CD4-positive, alpha-beta T cell treated with Interleukin-17A for 1 hour (primary cell): ENCODE results near the gene DNAJC7.
A peak's percentile ranks its signal among the peaks of the same experiment; 100 is the strongest.

Source experiments
- DNase-seq: peaks from one replicate; pipeline ENCODE4 v3.0.0-alpha.2; 2020

DNAJC7 gene

DNA sequence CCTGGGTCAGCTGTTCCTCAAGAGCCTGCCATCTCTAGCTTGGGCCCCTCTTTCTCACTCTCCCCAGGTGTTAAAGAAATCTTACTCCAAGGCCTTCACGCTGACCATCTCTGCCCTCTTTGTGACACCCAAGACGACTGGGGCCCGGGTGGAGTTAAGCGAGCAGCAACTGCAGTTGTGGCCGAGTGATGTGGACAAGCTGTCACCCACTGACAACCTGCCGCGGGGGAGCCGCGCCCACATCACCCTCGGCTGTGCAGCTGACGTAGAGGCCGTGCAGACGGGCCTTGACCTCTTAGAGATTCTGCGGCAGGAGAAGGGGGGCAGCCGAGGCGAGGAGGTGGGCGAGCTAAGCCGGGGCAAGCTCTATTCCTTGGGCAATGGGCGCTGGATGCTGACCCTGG, 43.8 kb downstream of the DNAJC7 start:
- DNase-seq = no peak

DNA sequence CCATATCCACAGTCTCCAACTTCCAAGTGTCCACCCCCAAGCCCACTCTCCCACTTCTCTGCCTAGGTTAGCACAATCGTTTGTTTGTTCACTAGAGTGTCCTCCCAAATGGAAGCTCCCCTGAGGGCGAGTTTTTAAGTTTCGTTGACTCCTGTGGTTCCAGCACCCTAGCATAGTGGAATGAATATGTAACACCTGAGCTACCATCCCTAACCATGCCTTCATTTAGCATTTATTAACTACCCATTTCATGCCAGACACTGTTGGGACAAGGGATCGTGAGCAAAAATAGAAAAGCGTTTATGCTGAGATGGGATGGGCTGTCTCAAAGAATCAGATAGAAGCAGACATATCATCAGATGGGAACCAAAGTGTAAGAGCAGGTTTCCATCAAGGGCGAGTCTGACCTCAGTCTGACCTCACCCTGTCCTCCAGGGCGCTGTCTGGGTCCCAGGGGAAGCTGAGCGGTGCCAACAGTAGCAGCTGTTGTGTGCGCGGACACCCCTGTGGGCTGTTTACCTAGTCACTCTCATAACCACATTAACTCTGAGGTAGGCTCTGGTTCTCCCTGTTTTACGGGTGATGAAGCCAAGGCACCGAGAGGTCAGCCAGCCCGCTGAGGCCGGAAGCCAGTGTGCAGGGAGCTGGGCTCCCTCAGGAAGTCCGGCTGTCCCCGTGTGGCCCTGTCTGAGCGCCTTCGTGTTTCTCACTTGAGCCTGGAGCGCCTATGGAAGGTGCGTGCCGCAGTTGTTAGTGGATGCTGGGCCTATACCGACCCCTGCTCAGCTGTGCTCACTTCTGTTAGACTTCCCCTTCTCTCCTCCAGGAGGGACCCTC, 44.5 kb downstream of the DNAJC7 start:
- no peak for DNase-seq

DNA sequence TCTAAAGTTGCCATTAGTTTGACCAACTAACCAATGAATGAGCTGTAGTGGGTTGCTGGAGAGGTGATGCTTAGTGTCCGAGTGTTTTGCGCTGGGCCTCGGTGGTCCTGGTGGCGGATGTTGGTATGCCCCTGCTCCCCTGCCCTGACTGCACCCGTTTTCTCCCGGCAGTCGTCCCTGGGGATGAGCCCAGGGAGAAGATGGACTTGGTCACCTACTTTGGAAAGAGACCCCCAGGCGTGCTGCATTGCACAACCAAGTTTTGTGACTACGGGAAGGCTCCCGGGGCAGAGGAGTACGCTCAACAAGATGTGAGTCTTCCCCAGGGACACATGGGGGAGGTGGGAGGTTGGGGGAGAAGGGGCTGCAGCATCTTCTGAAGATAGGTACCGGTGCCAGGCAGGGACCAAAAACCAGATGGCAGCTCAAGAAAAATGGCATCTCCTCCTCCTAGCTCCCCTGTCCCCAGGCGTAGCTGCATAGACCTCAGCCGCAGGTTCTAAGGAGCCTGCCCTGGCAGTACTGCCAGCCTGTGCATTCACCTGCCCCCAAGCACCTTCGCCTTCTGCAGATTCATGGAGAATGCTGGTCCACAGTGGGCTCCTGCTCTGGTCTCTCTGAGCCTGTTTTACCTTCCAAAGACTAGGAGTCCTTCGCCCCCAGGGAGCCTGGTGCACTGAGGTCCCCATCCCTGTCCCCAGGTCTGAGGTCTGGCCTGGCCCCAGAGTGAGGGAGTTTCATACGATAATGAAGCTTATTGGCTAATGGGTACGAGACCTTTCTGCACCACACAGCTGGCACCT, 45.3 kb downstream of the DNAJC7 start:
- no peak for DNase-seq

DNA sequence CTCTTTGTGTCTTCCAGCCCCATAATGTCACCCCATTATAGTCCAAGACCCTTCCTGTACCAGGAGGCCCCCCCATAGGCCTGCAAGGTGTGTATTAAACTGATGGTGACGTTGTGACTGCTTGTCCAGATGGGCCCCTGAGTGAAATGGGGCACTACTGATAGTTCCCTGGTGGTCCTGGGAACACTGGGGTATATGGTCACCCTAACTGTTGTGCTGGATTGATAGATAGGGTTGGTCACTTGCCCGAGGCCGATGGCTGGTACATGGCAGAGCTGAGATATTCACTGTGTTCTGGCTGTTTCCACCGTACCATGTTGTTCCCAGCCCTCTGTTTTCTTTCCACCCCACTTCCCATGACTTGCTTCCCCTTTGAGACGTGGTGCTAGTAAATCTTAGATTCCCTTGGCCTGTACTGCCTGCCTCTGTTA, 46.3 kb downstream of the DNAJC7 start:
- DNase-seq = no peak

DNA sequence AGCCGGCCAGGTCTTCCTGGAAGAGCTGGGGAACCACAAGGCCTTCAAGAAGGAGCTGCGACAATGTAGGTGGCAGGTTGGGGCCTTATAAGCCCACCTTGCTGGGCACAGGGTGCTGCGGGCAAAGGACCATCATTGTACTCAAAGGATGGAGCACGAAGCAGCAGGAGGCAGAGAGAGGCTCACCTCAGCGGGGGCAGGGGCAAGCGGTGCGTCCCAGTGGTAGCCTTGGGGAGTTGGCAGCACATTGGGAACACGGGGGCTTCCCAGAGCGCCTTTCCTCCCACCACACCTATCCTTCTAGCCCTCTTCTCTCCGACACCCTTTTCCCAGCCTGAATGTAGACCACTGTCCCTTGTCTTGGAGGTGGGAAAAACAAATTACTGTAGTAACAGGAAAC, 48.6 kb downstream of the DNAJC7 start:
- DNase-seq = no peak

DNA sequence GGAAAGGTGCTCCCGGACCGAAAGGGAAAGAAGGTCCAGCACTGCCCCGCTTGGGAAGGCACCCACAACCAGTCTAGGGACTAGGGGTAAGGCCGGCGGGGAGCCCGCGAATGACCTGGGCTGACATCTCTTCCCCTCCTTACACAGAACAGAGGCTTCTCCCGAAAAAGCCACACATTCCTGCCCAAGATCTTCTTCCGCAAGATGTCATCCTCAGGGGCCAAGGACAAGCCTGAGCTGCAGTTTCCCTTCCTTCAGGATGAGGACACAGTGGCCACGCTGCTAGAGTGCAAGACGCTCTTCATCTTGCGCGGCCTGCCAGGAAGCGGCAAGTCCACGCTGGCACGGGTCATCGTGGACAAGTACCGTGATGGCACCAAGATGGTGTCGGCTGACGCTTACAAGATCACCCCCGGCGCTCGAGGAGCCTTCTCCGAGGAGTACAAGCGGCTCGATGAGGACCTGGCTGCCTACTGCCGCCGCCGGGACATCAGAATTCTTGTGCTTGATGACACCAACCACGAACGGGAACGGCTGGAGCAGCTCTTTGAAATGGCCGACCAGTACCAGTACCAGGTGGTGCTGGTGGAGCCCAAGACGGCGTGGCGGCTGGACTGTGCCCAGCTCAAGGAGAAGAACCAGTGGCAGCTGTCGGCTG, 49.2 kb downstream of the DNAJC7 start:
- DNase-seq = no peak

DNA sequence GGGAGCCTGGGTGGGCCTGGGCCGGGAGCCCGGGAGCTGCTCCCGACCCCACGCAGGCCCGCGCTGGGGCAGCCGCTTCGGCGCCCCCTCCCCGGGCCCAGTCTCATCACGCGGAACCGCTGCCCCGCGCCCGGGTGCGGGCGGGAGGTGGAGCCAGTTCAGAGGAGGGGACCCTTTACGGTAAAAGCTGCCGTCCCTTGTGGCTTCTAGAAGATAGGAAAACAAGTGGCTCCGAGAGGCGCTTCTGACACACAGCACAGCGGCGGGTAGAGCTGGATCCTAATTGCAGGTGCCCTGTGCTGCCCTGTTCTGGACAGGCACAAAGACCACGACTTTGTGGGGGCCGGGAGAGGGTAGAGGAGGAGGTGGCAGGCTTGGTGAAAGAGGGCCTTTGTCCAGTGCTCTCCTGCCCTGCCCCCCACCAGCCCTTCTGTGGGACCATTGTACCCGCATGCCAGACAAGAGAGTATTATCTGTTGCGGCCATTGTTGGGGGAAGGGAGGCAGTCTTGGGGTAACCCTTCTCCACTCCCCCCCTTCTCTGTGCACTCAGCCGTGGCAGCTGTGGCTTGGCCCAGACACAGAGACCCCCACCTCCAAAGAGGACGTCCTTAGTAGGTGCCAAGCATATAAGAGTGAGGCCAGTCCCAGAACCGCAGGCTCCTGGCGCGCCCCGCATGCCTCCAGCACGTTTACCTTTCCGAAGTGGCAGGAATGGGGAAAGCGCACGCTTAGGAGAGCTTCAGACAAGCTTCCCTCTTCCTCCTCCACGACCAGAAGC, 49.9 kb downstream of the DNAJC7 start:
- peak; percentile 38 for DNase-seq

DNA sequence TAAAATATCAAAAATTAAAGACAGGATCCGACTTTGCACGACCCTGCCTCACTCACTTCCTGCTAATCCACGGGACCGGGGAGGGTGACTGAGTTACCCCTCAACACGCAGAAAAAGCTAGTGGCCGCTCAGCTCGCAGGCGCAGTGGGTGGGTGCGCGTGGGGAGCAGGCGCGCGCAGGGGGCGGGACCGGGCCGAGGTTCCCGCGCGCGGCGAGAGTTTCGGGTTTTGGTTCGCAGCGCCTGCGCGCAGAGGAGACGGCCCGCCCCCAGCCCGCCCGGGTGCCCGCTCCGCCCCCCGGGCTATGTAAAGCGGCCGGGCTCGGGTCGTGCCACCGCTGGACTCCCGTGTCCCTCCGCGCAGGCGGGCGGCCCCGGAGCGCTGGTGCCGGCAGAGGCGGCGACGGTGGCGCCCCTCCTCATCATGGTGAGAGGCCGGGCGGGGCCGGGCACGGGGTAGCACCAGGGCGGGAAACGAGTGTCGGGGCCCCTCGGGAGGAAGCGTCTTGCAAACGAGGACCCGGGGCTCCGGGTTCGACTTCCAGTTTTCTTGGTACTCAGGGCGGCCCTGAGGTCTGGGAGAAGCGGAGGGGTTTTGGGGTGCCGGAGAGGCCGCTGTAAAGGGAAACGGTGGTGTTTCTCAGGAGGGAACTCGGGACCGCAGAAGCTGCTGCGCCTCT, 50.6 kb downstream of the DNAJC7 start, which contains the start of gene CNP:
Gene CNP, plus strand, starts transcription at position 333 of the 678 bp plus-strand sequence. Its CDS starts 90 bp downstream, at position 423.
- DNase-seq = peak; percentile 92

DNA sequence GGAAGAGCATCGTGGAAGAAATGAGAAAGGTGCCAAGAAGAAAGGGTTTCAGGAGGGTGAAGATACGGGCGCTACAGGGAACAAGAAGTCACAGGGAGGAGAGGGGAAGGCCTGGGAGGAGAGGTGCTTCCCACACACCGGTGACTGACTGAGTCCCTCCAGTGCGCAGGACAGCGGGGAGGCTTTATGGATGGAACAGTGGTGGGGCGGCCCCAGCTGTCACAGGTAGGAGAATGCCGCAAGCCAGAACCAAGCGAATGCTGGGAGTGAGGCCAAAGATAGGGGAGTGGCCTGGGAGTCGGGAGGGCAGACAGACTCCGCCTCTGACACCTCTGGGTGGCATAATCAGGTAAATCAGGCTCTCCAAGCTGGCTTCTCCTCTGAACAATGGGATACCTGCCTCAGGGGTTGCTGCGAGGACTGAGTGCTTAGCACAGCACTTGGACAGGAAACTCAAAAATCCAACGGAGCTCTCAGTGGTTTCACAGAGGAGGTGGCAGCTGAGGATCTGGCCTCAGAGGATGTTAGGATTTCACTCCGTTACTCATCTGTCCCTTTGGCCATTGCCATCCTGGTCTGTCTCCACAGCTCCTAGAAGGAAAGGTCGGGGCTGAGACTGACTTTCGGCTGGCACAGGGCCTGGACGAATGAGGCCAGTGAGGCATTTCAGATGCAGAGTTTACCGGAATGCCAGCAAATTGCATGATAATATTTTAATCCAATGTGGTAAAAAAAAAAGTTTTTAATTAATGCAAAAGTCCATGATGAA, 51.4 kb downstream of the DNAJC7 start:
- DNase-seq = peak; percentile 83

DNA sequence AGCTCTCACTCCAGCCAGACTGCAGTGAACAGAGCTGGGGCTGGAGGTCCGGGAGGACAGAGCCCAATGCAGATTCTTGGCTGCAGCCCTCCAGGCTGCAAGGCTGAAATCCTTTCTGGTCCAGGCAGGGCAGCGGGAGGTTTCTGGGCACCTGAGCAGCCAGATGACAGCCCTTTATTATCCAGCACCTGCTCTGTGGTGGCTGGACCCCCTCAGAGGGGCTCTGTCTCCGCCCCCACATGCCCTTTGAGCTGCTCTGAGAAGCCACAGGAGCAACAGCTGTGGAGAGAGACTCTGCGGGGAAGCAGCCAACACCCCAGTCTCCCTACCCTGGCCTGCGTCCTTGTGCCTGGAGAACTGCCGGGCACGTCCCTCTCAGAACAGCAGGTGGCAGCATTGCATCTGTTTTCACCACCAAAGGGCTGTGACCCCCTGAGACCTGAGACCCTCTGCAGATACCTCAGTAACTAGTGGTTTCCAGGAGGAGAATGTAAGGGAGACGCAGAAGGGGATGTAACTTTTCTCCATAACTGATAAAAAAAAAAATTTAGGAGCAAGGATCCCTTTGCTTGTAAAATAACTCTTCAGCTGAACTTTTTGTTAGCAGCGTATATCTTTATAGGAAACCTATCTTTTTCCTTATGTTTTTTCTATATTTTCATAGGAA, 54.3 kb downstream of the DNAJC7 start:
- peak; percentile 76 for DNase-seq

DNA sequence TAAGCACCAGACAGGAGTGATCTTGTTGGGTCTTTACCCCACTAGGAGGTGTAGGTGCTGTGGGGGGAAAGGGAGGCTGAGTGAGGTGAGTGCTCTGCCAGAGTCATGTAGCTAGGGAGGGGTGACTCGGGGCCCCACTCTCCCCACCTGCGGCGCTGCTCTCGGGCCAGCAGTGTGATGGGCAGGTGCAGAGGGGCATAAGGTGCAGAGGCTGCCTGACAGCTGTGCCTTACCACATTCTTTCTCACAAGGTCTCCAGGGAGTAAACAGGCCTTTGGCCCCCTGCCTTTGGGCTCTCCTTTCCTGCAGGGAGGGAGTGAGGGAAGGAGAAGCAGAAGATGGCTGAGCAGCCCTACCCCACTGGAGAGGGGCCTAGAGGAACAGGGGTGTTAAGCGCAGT, 55.1 kb downstream of the DNAJC7 start:
- no peak for DNase-seq

DNA sequence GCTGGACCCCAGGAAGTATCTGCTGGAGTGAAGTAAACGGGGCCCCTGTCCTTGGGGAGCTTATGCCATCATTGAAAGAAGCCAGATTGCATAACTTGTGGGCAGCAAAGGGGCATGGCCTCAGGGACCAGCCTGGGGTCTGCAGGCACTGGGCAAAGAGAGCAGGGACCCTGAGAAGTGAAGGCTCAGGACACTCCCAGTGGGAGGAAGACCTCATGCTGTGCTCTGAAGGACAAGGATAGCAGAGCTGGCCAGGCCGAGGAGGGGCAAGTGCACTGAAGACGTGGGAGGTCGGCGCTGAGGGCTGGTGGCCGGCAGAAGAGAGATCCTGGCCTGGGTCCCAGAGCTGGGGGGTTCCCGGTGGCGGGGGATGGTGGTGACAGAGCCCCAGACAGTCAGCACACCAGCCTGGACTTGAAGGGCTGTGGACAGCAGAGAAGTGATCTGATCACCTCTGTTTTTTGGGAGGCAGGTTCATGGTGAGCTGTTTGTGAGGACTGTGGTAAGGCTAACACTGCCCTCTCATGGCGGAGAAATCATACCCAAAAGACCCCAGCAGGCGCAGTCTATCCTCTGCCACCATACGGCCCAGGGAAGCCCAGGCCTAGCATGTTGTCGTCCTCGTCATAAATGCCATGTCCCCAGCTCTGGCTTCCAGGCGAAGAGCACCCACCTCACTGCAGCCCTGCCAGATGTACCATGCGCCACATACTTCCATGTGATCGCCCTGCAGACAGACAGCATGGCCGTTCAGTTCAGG, 57.7 kb downstream of the DNAJC7 start:
- no peak for DNase-seq

DNA sequence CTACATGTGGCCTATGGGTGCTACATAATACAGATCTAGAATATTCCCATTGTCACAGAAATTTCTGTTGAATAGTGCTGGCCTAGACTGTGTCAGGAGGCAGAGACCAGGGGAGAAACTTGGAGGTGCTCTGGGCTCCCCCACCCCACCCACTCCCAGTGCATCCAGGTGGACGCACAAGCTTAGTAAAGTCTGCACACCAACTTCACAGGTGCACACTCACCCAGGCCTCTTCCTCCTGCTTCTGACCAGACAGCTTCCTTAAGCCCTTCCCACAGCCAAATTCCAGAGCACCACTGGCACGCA, 58.3 kb downstream of the DNAJC7 start:
- no peak for DNase-seq

DNA sequence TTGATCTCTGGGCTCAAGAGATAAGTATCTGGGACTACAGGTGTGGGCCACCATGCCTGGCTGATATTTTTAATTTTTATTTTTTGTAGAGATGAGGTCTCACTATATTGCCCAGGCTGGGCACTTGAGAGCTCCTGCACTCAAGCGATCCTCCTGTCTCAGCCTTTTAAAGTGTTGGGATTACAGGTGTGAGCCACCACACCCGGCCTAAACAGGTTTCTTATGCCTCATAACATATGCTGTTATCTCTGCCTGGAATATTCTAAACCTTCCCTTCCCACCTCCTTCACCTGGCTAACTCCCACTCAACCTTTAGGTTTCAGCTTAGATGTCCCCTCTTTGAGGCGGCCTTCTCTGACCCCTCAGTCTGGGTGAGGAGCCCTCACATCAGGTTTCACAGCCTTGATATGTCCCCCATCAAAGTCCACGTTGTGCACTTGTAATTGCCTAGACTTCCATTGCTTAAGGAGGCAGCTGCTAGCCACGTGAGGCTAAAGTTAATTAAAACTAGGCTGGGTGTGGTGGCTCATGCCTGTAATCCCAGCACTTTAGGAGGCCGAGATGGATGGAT, 59.3 kb downstream of the DNAJC7 start:
- no peak for DNase-seq

DNA sequence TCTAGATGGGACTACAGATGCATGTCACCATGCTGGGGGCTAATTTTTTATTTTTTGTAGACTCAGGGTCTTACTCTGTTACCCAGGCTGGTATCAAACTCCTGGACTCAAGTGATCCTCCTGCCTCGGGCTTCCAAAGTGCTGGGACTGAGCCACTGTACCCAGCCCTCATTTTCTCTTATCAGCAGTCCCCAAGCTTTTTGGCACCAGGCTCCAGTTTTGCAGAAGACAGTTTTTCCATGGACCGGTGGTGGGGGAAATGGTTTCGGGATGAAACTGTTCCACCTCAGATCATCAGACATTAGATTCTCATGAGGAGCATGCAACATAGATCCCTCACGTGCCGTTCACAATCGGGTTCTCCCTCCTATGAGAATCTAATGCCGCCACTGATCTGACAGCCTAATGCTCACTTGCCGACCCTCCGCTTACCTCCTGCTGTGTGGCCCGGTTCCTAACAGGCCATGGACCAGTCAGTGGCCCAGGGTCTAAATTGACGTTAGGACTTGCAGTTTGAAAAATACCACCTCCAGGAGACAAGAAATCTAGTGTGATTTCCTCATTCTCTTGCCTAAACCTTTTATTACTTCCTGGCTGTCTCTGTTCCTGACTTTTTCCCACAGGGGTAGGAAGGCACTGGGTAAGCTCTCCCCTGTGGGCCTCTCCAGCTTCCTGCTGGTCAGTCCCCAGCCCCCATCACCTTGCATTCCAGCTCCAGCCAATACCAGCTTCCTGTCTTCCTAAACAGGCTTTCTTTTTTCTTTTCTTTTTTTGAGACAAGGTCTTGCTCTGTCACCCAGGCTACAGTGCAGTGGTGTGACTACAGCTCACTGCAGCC, 60.0 kb downstream of the DNAJC7 start:
- no peak for DNase-seq

DNA sequence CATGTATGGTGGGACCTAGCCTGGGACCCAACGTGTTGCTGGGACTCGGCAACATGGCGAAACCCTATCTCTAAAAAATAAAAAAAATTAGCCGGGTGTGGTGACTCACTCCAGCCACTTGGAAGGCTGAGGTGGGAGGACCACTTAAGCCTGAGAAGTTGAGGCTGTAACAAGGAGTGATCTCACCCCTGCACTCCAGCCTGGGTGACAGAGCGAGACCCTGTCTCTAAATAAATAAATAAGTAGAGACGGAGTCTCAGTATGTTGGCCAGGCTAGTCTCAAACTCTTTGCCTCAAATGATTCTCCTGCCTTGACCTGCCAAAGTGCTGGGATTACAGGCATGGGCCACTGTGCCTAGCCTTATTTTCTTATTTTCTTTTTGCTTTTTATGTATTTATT, 60.7 kb downstream of the DNAJC7 start:
- no peak for DNase-seq

DNA sequence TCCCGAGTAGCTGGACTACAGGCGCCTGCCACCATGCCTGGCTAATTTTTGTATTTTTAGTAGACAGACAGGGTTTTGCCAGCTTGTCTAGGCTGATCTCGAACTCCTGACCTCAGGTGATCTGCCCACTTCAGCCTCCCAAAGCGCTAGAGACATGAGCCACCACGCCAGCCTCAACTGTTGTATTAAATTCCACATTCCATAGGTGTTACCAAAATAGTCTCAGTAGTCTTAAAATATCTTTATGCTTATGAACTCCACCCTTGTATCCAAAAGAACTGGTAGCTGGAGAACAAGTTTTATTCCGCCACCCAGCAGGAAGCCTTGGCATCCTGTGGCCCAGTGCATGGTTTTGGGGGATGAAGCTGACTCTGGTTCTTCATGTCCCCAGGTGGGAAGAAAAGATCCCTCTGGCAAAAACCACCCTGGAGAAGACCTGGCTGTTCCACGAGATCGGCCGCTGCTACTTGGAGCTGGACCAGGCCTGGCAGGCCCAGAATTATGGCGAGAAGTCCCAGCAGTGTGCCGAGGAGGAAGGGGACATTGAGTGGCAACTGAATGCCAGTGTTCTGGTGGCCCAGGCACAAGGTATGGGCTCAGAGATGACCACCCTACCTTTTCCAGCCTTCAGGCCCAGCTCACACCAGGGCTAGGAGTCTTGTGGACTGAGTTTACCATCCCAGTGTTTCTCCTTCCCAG, 68.3 kb downstream of the DNAJC7 start:
- DNase-seq = no peak

DNA sequence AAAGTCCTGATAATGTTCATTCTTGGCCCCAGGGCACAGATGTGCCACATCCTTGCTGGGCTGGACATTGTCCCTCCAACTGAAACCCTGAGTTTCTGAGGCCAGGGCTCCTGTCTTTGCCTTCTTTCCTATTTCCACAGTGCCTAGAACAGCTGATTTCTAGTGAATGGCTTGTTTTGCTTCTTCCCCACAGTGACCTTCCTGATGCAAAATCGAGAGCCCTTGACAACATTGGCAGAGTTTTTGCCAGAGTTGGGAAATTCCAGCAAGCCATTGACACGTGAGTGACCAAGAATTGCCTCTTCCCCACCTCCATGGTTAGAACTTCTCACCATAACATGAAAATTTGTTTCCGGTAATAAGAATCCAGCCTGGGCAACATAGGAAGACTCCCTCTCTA, 72.3 kb downstream of the DNAJC7 start:
- DNase-seq = no peak
